ENCODE results near the gene FOXL1. TPM values are rescaled to one million over a fixed set of nuclear protein-coding genes. Genes with fewer than 3 reads are reported as not detected.
A peak's percentile ranks its signal among the peaks of the same experiment; 100 is the strongest.

Gene FOXL1
- total and polyA plus RNA-seq, 2 of the 13 experiments (the other 11 are each of a cell fraction or from before 2014, with no cell fraction given) = not detected

DNA sequence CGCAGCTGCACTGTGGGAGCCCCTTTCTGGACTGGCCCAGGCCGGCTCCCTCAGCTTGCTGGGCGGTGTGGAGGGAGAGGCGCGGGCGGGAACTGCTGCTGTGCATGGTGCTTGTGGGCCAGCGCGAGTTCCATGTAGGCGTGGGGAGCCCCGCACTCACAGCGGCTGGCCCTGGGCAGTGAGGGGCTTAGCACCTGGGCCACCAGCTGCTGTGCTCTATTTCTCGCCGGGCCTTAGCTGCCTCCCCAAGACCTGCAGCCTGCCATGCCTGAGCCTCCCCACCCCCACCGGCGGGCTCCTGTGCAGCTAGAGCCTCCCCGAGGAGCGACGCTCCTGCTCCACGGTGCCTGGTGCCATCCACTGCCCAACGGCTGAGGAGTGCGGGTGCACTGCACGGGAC is 25.0 kb upstream of the FOXL1 start:
- Histone ChIP-seq H3K27me3 (ENCODE audit: control insufficient read depth in 1 of 2, insufficient read depth in 2 of 2, low read length in 2 of 2) (no peaks in the 10 kb centered on the region), H2AFZ (ENCODE audit: low read length) (no peak overlapping the region), H3K79me2 (ENCODE audit: insufficient read depth, low read length) (peaks cover 9% of the 10 kb centered on the region), H3K27ac (ENCODE audit: extremely low read length, insufficient read depth, low read length) (no peak overlapping the region), H3K4me2 (ENCODE audit: low read depth, low read length) (no peak overlapping the region), H3K9ac (ENCODE audit: insufficient read depth, low read depth, low read length) (no peak overlapping the region), H3K9me3 (ENCODE audit: low read length) (no peaks in the 10 kb centered on the region), H3K4me3 (replicated peaks in 1 of 3; ENCODE audit: insufficient read depth in 1 of 3, low read depth in 2 of 3, low read length in 3 of 3) (no peak overlapping the region), H3K36me3 (replicated peaks in 1 of 2; ENCODE audit: control insufficient read depth in 1 of 2, insufficient read depth in 2 of 2, low read length in 2 of 2) (peaks cover 6 to 33% of the 10 kb centered on the region in 2 experiments), H3K4me1 (ENCODE audit: insufficient read depth, low read length) (peaks cover 15% of the 10 kb centered on the region), H4K20me1 (ENCODE audit: insufficient read depth, low read length) (no peaks in the 10 kb centered on the region)
- BruUV-seq (replicated peaks) = no TSS peak
- DNase-seq (ENCODE audit: low spot score) (no peak), FAIRE-seq (no peak), ATAC-seq (no peak)
- TF ChIP-seq AGO2 (optimal IDR thresholded peaks at IDR 0.05; ENCODE audit: low read depth, low read length) = peak; percentile 54
- TF ChIP-seq ZNF768 (CRISPR knock-in tag; IDR thresholded peaks at IDR 0.05) = 0 out of 2 replicates have a peak, but pooled peaks have one; percentile 8
- TF ChIP-seq PHF21A (CRISPR knock-in tag; IDR thresholded peaks at IDR 0.05) = no peak
- TF ChIP-seq RBFOX2 (IDR thresholded peaks at IDR 0.05; ENCODE audit: low read depth, low read length) = peak; percentile 46
- TF ChIP-seq, protein P1, sequence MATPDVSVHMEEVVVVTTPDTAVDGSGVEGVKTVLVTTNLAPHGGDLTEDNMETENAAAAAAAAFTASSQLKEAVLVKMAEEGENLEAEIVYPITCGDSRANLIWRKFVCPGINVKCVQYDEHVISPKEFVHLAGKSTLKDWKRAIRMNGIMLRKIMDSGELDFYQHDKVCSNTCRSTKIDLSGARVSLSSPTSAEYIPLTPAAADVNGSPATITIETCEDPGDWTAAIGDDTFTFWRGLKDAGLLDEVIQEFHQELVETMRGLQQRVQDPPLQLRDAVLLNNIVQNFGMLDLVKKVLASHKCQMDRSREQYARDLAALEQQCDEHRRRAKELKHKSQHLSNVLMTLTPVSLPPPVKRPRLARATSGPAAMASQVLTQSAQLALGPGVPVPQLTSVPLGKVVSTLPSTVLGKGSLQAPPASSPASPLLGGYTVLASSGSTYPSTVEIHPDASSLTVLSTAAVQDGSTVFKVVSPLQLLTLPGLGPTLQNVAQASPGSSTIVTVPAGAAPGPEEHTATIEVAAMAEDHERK (CRISPR knock-in tag; IDR thresholded peaks at IDR 0.05; ENCODE audit: low read depth) = no peak
- TF ChIP-seq ZNF839 (CRISPR knock-in tag; IDR thresholded peaks at IDR 0.05; ENCODE audit: borderline replicate concordance) = no peak
- TF ChIP-seq, protein P2, sequence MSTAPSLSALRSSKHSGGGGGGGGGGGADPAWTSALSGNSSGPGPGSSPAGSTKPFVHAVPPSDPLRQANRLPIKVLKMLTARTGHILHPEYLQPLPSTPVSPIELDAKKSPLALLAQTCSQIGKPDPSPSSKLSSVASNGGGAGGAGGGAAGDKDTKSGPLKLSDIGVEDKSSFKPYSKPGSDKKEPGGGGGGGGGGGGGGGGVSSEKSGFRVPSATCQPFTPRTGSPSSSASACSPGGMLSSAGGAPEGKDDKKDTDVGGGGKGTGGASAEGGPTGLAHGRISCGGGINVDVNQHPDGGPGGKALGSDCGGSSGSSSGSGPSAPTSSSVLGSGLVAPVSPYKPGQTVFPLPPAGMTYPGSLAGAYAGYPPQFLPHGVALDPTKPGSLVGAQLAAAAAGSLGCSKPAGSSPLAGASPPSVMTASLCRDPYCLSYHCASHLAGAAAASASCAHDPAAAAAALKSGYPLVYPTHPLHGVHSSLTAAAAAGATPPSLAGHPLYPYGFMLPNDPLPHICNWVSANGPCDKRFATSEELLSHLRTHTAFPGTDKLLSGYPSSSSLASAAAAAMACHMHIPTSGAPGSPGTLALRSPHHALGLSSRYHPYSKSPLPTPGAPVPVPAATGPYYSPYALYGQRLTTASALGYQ (CRISPR knock-in tag; IDR thresholded peaks at IDR 0.05) = no peak
- POLR2A ChIA-PET = no interaction called here
- in situ Hi-C loops (cut with HindIII; ENCODE audit: extremely low pct_ligation_motif_present, low pct_unique_long_range_greater_than_20kb) = no loop called here
- CTCF ChIA-PET (ENCODE audit: low intra/inter-chr PET ratio, low total read pairs) = no interaction called here
- intact Hi-C loops (cut with micrococcal nuclease; ENCODE audit: unreplicated experiment) = no loop called here
- 97% methylated on average over 3 of the region's 22 CpGs for WGBS (ENCODE audit: low lambda C conversion rate)
